ENCODE measurements around the gene SPRR2F. TPM values are rescaled to one million over a fixed set of nuclear protein-coding genes. Genes with fewer than 3 reads are reported as not detected.

Gene SPRR2F
- not detected for total RNA-seq

GRCh38 chr1:153113416-153113815 is at the start of gene SPRR2F:
TSS of gene SPRR2F (minus strand) at chr1:153113516. CDS start at chr1:153112733, 783 bp downstream.
- H3K4me3 ChIP-seq: no peak within 1 kb of the TSS
- no peak for DNase-seq (ENCODE audit: extremely low spot score)
- no peaks in the 10 kb centered on the region for H3K27me3 ChIP-seq
- H3K36me3 ChIP-seq: no peaks in the 10 kb centered on the region
- no peak within 1 kb of the TSS for H3K27ac ChIP-seq (replicated peaks in 1 of 4)
- no peaks in the 10 kb centered on the region for H3K9me3 ChIP-seq
- H3K4me1 ChIP-seq: no peaks in the 10 kb centered on the region
- intact Hi-C loops (cut with DNase I): no loop called here
- TF ChIP-seq POLR2A (IDR thresholded peaks at IDR 0.05; ENCODE audit: low read depth) (no peak), CTCF (IDR thresholded peaks at IDR 0.05) (no peak), POLR2AphosphoS5 (IDR thresholded peaks at IDR 0.05) (no peak), EP300 (IDR thresholded peaks at IDR 0.05) (no peak)
- 76% methylated on average over 3 of the region's 3 CpGs for WGBS

GRCh38 chr1:153155541-153155940 is 42.2 kb upstream of the SPRR2F start:
- no peak for TF ChIP-seq POLR2A (IDR thresholded peaks at IDR 0.05; ENCODE audit: low read depth)
- TF ChIP-seq EP300 (IDR thresholded peaks at IDR 0.05): no peak
- no peak for TF ChIP-seq CTCF (IDR thresholded peaks at IDR 0.05)
- TF ChIP-seq POLR2AphosphoS5 (IDR thresholded peaks at IDR 0.05): no peak
- H3K27me3 ChIP-seq: peaks cover 0 to 4% (median 0%) of the 10 kb centered on the region in 4 donors
- no peak for DNase-seq (ENCODE audit: extremely low spot score)
- H3K27ac ChIP-seq (replicated peaks in 1 of 4): no peak overlapping the region
- WGBS: 88% methylated on average over 2 of the region's 2 CpGs
- H3K9me3 ChIP-seq: peaks cover 0 to 15% (median 9%) of the 10 kb centered on the region in 4 donors
- intact Hi-C loops (cut with DNase I): no loop called here
- no peaks in the 10 kb centered on the region for H3K4me1 ChIP-seq
- H3K36me3 ChIP-seq: no peaks in the 10 kb centered on the region
- no peak overlapping the region for H3K4me3 ChIP-seq

DNA sequence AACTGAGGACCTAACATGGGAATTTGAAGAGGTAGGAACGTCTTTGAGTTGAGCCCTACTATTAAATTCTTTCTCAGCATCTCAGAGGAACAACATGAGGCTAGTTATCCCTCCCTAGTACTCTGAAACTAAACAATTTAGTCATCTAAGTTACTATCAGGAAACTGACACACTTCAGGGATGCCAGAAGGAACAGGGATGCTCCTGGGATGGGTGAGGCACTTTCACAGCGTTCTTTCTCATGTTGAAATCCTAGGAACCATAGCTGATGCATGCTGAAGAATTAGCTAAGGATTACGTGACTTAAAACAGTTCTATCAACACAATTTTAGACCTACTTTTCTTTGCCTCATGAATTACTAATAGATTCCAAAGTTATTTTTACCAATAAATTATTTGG is 39.2 kb upstream of the SPRR2F start:
- 75% methylated on average over 3 of the region's 3 CpGs for WGBS
- peaks cover 0 to under 1% (median 0%) of the 10 kb centered on the region in 4 donors for H3K9me3 ChIP-seq
- H3K4me3 ChIP-seq: no peak overlapping the region
- H3K36me3 ChIP-seq: no peaks in the 10 kb centered on the region
- DNase-seq (ENCODE audit: extremely low spot score): no peak
- intact Hi-C loops (cut with DNase I): no loop called here
- H3K27ac ChIP-seq (replicated peaks in 1 of 4): no peak overlapping the region
- TF ChIP-seq POLR2AphosphoS5 (IDR thresholded peaks at IDR 0.05) (no peak), POLR2A (IDR thresholded peaks at IDR 0.05; ENCODE audit: low read depth) (no peak), EP300 (IDR thresholded peaks at IDR 0.05) (no peak)
- no peaks in the 10 kb centered on the region for H3K4me1 ChIP-seq
- H3K27me3 ChIP-seq: no peaks in the 10 kb centered on the region

GRCh38 chr1:153150846-153151245 is 37.5 kb upstream of the SPRR2F start, which contains the start of gene SPRR2G:
TSS of gene SPRR2G (minus strand) at chr1:153150890. CDS start at chr1:153150110, 780 bp downstream.
- Histone ChIP-seq H3K36me3 (no peaks in the 10 kb centered on the region), H3K27ac (replicated peaks in 1 of 4) (no peak within 1 kb of the TSS), H3K4me3 (no peak within 1 kb of the TSS), H3K4me1 (no peaks in the 10 kb centered on the region), H3K27me3 (no peaks in the 10 kb centered on the region), H3K9me3 (no peaks in the 10 kb centered on the region)
- TF ChIP-seq CTCF (IDR thresholded peaks at IDR 0.05): no peak
- no peak for TF ChIP-seq POLR2AphosphoS5 (IDR thresholded peaks at IDR 0.05)
- TF ChIP-seq EP300 (IDR thresholded peaks at IDR 0.05): no peak
- no peak for TF ChIP-seq POLR2A (IDR thresholded peaks at IDR 0.05; ENCODE audit: low read depth)
- 44% methylated on average over 1 of the region's 1 CpG for WGBS
- no peak for DNase-seq (ENCODE audit: extremely low spot score)
- intact Hi-C loops (cut with DNase I): no loop called here

GRCh38 chr1:153141377-153141776 is 28.1 kb upstream of the SPRR2F start:
- DNase-seq (ENCODE audit: extremely low spot score): no peak
- Histone ChIP-seq H3K4me3 (no peak overlapping the region), H3K9me3 (no peaks in the 10 kb centered on the region), H3K27ac (replicated peaks in 1 of 4) (no peak overlapping the region), H3K4me1 (no peaks in the 10 kb centered on the region), H3K27me3 (peaks cover 0 to 4% (median 0%) of the 10 kb centered on the region in 4 donors), H3K36me3 (no peaks in the 10 kb centered on the region)
- TF ChIP-seq EP300 (IDR thresholded peaks at IDR 0.05) (no peak), POLR2A (IDR thresholded peaks at IDR 0.05; ENCODE audit: low read depth) (no peak), CTCF (IDR thresholded peaks at IDR 0.05) (no peak), POLR2AphosphoS5 (IDR thresholded peaks at IDR 0.05) (no peak)
- 87% methylated on average over 3 of the region's 3 CpGs for WGBS
- intact Hi-C loops (cut with DNase I): no loop called here
